Ovary (tissue), 9 donors: ENCODE measurements around the gene CENPP. TPM values are rescaled to one million over a fixed set of nuclear protein-coding genes. Genes with fewer than 3 reads are reported as not detected.

ENCODE experiments used
- DNase-seq, 5 donors: peaks; one replicate each; pipeline ENCODE4 v3.0.0-alpha.2; 2019 to 2020
- H3K27ac ChIP-seq, 2 donors: fragments of 200-600 bp; one replicate each; pipeline versions ENCODE4 v1.5.1 to v1.8.0; 2019 to 2022
- H3K27me3 ChIP-seq: fragments of 200-600 bp; one replicate; pipeline ENCODE4 v1.8.0; 2022
- H3K36me3 ChIP-seq: fragments of 200-600 bp; sonication (generic); one replicate; pipeline ENCODE4 v1.5.1; 2019
- H3K4me1 ChIP-seq: one replicate; pipeline ENCODE4 v1.8.1; 2013; ENCODE audit warnings: mild to moderate bottlenecking, moderate library complexity; ENCODE audit not compliant: insufficient read depth
- H3K4me3 ChIP-seq: fragments of 200-600 bp; sonication (generic); one replicate; pipeline ENCODE4 v1.5.1; 2017
- H3K9me3 ChIP-seq, 2 donors: fragments of 200-600 bp in 1 of 2; sonication (generic) in 1 of 2; one replicate each; pipeline versions ENCODE4 v1.5.1 to v1.8.1; 2013 to 2019; ENCODE audit warnings: mild to moderate bottlenecking in 1 of 2, moderate library complexity in 1 of 2
- CTCF ChIP-seq, 3 donors: fragments of 450-650 bp in 2 of 3; fragments of 200-600 bp in 1 of 3; IDR thresholded peaks; one replicate each; pipeline versions ENCODE4 v1.5.1 to v1.8.0; 2016 to 2022; ENCODE audit warnings: antibody characterized with exemption in 3 of 3, mild to moderate bottlenecking in 1 of 3
- EP300 ChIP-seq: sonication (generic); formaldehyde crosslinking; IDR thresholded peaks from one replicate; pipeline ENCODE4 v1.6.1; 2017; ENCODE audit warnings: antibody characterized with exemption
- POLR2A ChIP-seq: fragments of 450-650 bp; IDR thresholded peaks from one replicate; pipeline ENCODE4 v1.6.1; 2017; ENCODE audit warnings: antibody characterized with exemption, mild to moderate bottlenecking, moderate library complexity
- WGBS, 3 donors: extraction: QIAGEN DNeasy Blood & Tissue Kit in 1 of 3; methylation state at CpG; one replicate each; pipeline versions ENCODE4 v1.1.5 to v1.1.7; 2013 to 2017; 5-methylcytosine and 5-hydroxymethylcytosine counted together
- intact Hi-C, 4 donors: fragments of 100-400 bp; cut with DNase I; formaldehyde crosslinking; loops; one replicate each; pipeline versions ENCODE4 v1.11.0 to v1.15.1; 2022 to 2023
- polyA plus RNA-seq, 2 donors: library from polyadenylated mRNA; stranded (reverse); fragments of 200-250 nt in 1 of 2; fragments of 350-450 nt in 1 of 2; fragmentation: Illumina TruSeq in 1 of 2; extraction: RNeasy Lipid Tissue Mini Kit (QIAGEN cat#74804) in 1 of 2; gene quantifications; one replicate each; pipeline ENCODE4 v1.2.3, GENCODE V29; 2013 to 2014
- total RNA-seq, 7 donors: library from RNA; depleted of rRNA in 2 of 7; stranded (reverse); fragments of >200 nt in 2 of 7; fragmentation: NEBNext Ultra II Directional in 3 of 7; extraction: Animal tissue kit (Norgen Biotek cat#: 25700) in 3 of 7; gene quantifications; one replicate each; pipeline versions ENCODE4 v1.1.0 to v1.2.4, GENCODE V29; 2016 to 2023
- donor health status: DM: no; HTN: no; CAD: no; lungs with moderate emphysema.
- donor health status: DM: no; HTN: no; CAD: no.
- donor health status: Bipolar disorder and iron deficiency.
- donor health status: DM: yes; HTN: yes; CAD: no.
- donor health status: DM: no; HTN: no; CAD: no.
- donor health status: DM: yes; HTN: yes; CAD: no.

The CENPP gene
- total and polyA plus RNA-seq, 9 donors: 1.4 to 9.5 (median 5.8) TPM

DNA sequence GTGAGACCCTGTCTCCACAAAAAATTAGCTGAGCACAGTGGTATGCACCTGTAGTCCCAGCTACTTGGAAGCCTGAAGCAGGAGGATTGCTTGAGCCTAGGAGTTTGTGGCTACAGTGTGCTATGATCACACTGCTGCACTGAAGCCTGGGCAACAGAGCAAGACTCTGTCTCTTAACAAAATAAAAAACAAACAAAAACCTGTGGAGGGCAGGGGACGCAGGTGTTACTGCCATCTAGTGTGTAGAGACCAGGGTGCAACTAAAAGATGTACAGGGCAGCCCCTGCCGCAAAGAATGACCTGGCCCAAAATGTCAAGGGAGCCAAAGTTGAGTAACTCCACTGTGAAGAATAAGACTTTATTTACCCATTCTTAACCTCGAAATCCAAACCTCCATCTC lies 129.5 kb downstream of the CENPP start:
- intact Hi-C loops: no loop called here
- TF ChIP-seq CTCF (IDR thresholded peaks at IDR 0.05) (no peak), EP300 (no peak), POLR2A (no peak)
- Histone ChIP-seq H3K27ac (no peak overlapping the region), H3K27me3 (no peaks in the 10 kb centered on the region), H3K36me3 (no peaks in the 10 kb centered on the region), H3K9me3 (no peaks in the 10 kb centered on the region), H3K4me1 (no peaks in the 10 kb centered on the region), H3K4me3 (no peak overlapping the region)
- no peak for DNase-seq
- 91 to 93% (median 93%) methylated on average over 3 of the region's 3 CpGs for WGBS, 3 donors

- DNase-seq: no peak
- no peak for TF ChIP-seq POLR2A
- TF ChIP-seq CTCF (IDR thresholded peaks at IDR 0.05): no peak
- TF ChIP-seq EP300: no peak
- no peak overlapping the region for H3K27ac ChIP-seq
- H3K27me3 ChIP-seq: no peaks in the 10 kb centered on the region
- H3K36me3 ChIP-seq: no peaks in the 10 kb centered on the region
- no peak overlapping the region for H3K4me3 ChIP-seq
- H3K4me1 ChIP-seq: no peaks in the 10 kb centered on the region
- intact Hi-C loops: no loop called here
- WGBS, 3 donors: 91 to 94% (median 91%) methylated on average over 4 of the region's 4 CpGs
- no peaks in the 10 kb centered on the region for H3K9me3 ChIP-seq
Measured at GRCh38 chr9:92457576-92457975, 131.8 kb downstream of the CENPP start.

GRCh38 chr9:92463387-92463786 lies 137.6 kb downstream of the CENPP start:
- no peak for DNase-seq
- Histone ChIP-seq H3K9me3 (no peaks in the 10 kb centered on the region), H3K27me3 (no peaks in the 10 kb centered on the region), H3K4me3 (no peak overlapping the region), H3K27ac (no peak overlapping the region), H3K4me1 (peaks cover 7% of the 10 kb centered on the region), H3K36me3 (no peaks in the 10 kb centered on the region)
- intact Hi-C loops: no loop called here
- TF ChIP-seq CTCF (IDR thresholded peaks at IDR 0.05) (no peak), POLR2A (no peak), EP300 (no peak)

- Histone ChIP-seq H3K27me3 (no peaks in the 10 kb centered on the region), H3K4me3 (no peak overlapping the region), H3K27ac (peak overlapping the region in 1 of 2 donors; percentile 56), H3K36me3 (no peaks in the 10 kb centered on the region), H3K4me1 (peaks cover 7% of the 10 kb centered on the region), H3K9me3 (no peaks in the 10 kb centered on the region)
- TF ChIP-seq EP300 (peak; percentile 29), CTCF (IDR thresholded peaks at IDR 0.05) (no peak)
- intact Hi-C loops: no loop called here
- no peak for DNase-seq
- 28 to 34% (median 32%) methylated on average over 3 of the region's 3 CpGs for WGBS, 3 donors
Measured at GRCh38 chr9:92463984-92464383, 138.2 kb downstream of the CENPP start.

- no peak overlapping the region for H3K27ac ChIP-seq
- DNase-seq: no peak
Measured at GRCh38 chr9:92467041-92467440, 141.3 kb downstream of the CENPP start.

More at GRCh38 chr9:92467041-92467440, 141.3 kb downstream of the CENPP start:
- intact Hi-C loops: no loop called here
- H3K36me3 ChIP-seq: no peaks in the 10 kb centered on the region
- TF ChIP-seq EP300 (no peak), POLR2A (no peak), CTCF (IDR thresholded peaks at IDR 0.05) (no peak)
- WGBS, 3 donors: 91 to 98% (median 95%) methylated on average over 1 of the region's 1 CpG
- peaks cover 7% of the 10 kb centered on the region for H3K4me1 ChIP-seq
- H3K4me3 ChIP-seq: no peak overlapping the region
- no peaks in the 10 kb centered on the region for H3K27me3 ChIP-seq
- no peaks in the 10 kb centered on the region for H3K9me3 ChIP-seq
